Rectal smooth muscle tissue (tissue), 1 donor: ENCODE data around the gene MAN2C1.
"Not testable (repeated sequence)": the region's sequence is repeated elsewhere in the genome, so short reads cannot be mapped to it uniquely, and the experiment has no call there.

Experiments used
- H3K27ac ChIP-seq: one replicate; pipeline ENCODE4 v1.7.0; 2013; ENCODE audit warnings: low read depth, low read length, inconsistent platforms
- H3K27me3 ChIP-seq: one replicate; pipeline ENCODE4 v1.7.0; 2013; ENCODE audit warnings: low read length; ENCODE audit not compliant: control insufficient read depth, insufficient read depth
- H3K36me3 ChIP-seq: one replicate; pipeline ENCODE4 v1.7.0; 2013; ENCODE audit warnings: low read length; ENCODE audit not compliant: control insufficient read depth, insufficient read depth
- H3K4me1 ChIP-seq: one replicate; pipeline ENCODE4 v1.7.0; 2013; ENCODE audit warnings: low read length; ENCODE audit not compliant: control insufficient read depth, insufficient read depth
- H3K4me3 ChIP-seq: one replicate; pipeline ENCODE4 v1.7.0; 2013; ENCODE audit warnings: low read length
- H3K9ac ChIP-seq: one replicate; pipeline ENCODE4 v1.7.0; 2013; ENCODE audit warnings: low read length

Gene MAN2C1

GRCh38 chr15:75348562-75349350 is 19.7 kb downstream of the MAN2C1 start:
- no peaks in the 10 kb centered on the region for H3K36me3 ChIP-seq
- H3K4me3 ChIP-seq = peak overlapping the region; percentile 95
- peak overlapping the region; percentile 49 for H3K9ac ChIP-seq
- peaks cover 8% of the 10 kb centered on the region for H3K4me1 ChIP-seq
- H3K27me3 ChIP-seq = no peaks in the 10 kb centered on the region
- H3K27ac ChIP-seq = no peak overlapping the region

DNA sequence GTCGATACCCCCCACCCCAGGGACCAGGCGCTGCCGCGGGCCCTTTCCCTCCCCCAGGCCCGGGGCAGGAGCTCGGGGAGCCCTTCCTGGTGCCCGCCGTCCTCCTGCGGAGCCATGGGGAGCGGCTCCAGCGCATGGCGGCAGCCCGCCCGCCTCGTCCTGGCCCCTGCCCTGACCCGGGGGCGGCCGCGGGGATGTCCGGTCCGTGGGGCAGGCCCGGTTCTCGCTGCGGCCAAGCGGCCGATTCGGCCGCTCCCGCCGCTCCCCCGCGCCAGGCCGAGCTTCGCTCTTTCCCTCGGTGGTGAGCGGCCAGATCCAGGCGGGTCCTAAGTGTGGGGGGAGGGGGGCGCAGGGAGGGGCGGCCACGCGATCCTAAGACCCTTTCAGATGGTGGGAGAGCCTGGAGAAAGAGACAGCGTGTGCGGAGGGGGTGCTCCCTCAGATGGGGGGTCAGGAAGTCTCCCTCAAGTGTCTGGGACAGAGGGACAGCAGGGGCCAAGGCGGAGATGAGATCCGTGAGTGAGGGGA is 20.3 kb downstream of the MAN2C1 start:
- peak overlapping the region; percentile 59 for H3K9ac ChIP-seq
- peak overlapping the region; percentile 95 for H3K4me3 ChIP-seq
- H3K27me3 ChIP-seq = no peaks in the 10 kb centered on the region
- H3K27ac ChIP-seq = no peak overlapping the region
- no peaks in the 10 kb centered on the region for H3K36me3 ChIP-seq
- H3K4me1 ChIP-seq = peaks cover 8% of the 10 kb centered on the region

DNA sequence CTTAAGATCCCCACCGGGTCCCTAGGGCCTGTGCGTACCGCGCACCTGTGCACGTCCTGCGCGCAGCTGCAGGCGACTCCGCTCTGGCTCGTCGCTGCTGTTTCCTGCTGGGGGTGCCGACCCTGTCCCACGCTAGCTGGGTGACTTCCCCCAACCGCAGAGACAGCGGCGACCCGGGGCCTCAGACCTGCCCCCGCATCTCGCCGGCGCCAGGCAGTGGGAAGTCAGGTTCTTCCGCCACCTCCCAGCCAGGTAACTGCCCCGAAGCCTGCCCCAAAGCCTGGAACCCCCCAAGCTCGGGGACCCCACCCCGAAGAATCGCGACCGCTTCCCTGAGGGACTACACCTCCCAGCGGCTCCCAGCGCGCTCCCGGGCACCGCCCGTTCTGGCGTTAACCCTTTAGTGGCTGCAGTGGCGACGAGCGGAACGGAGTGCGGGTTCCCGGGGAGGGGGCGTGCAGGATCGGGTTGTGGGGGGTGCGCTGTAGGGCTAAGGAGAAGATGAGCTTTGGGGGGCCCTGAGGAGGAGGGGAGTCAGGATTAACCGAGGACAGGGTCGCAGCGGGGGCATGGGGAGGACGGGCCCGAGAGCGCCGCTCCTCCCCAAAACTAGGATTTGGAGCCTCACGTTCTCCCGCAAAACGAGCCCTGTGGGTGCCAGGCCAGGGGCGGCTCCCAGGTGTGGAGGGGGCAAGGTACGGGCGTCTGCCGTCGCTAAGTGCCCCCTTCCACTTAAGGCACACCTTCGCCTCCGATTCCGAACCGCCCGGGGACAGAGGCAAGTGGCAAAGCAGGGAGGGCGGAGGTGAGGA is 21.0 kb downstream of the MAN2C1 start:
- H3K4me3 ChIP-seq = peak overlapping the region; percentile 95
- peaks cover 8% of the 10 kb centered on the region for H3K4me1 ChIP-seq
- no peaks in the 10 kb centered on the region for H3K27me3 ChIP-seq
- H3K9ac ChIP-seq = peak overlapping the region; percentile 60
- H3K27ac ChIP-seq = no peak overlapping the region
- no peaks in the 10 kb centered on the region for H3K36me3 ChIP-seq

DNA sequence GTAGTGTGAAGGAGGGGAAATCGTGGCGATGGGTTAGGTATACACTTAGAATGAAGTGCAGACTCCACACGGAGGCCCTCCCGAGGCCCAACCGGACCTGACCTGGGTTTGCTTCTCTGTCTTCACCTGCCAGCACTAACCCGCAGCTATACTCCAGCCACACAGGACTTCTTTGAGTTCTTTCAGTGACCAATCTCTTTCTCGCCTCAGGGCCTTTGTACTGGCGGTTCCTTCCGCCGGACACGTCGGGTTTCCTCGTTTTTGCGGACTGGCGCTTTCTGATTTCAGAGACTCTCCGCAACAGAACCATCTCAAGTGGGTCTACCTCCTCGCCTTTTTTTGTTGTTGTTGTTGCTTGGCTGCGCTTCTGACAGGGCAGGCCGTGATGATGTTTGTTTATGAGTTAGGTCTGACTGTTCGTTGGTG is 21.6 kb downstream of the MAN2C1 start, which contains the start of gene NEIL1:
Gene NEIL1 (plus strand): TSS at position 244 of the 426 bp plus-strand sequence. CDS start 1,867 bp downstream, outside the sequence.
- H3K9ac ChIP-seq = peak within 1 kb of the TSS; percentile 60
- H3K27me3 ChIP-seq = no peaks in the 10 kb centered on the region
- peaks cover 8% of the 10 kb centered on the region for H3K4me1 ChIP-seq
- H3K27ac ChIP-seq = no peak within 1 kb of the TSS
- H3K36me3 ChIP-seq = no peaks in the 10 kb centered on the region
- peak within 1 kb of the TSS; percentile 95 for H3K4me3 ChIP-seq

DNA sequence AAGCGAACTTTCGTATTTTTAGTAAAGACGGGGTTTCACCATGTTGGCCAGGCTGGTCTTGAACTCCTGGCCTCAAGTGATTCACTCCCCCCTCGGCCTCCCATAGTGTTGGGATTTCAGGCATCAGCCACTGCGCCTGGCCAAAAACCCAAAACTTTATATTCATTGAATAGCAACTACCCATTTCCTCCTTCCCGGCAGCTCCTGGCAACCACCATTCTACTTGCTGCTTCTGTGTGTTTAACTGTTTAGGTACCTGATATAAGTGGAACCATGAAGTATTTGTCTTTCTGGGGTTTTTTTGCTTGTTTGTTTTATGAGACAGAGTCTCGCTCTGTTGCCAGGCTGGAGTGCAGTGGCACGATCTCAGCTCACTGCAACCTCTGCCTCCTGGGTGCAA is 24.5 kb downstream of the MAN2C1 start:
- H3K4me3 ChIP-seq, H3K9ac ChIP-seq, H3K4me1 ChIP-seq, H3K27me3 ChIP-seq, H3K36me3 ChIP-seq, H3K27ac ChIP-seq: not testable (repeated sequence)

DNA sequence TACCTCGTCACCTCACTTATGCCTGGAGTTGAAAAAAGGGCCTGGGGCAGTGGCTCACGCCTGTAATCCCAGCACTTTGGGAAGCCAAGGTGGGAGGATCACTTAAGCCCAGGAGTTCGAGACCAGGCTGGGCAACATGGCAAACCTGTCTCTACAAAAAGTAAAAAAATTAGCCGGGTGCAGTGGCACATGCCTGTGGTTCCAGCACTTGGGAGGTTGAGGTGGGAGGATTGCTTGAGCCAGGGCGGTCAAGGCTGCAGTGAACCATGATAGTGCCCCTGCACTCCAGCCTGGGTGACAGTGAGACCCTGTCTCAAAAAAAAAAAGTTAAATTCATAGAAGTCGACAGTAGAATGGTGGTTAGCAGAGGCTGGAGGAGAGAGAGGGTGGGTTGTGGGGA is 26.2 kb downstream of the MAN2C1 start:
- Histone ChIP-seq H3K27ac (no peak overlapping the region), H3K36me3 (peaks cover 4% of the 10 kb centered on the region), H3K4me1 (no peaks in the 10 kb centered on the region), H3K27me3 (no peaks in the 10 kb centered on the region), H3K4me3 (no peak overlapping the region), H3K9ac (no peak overlapping the region)

DNA sequence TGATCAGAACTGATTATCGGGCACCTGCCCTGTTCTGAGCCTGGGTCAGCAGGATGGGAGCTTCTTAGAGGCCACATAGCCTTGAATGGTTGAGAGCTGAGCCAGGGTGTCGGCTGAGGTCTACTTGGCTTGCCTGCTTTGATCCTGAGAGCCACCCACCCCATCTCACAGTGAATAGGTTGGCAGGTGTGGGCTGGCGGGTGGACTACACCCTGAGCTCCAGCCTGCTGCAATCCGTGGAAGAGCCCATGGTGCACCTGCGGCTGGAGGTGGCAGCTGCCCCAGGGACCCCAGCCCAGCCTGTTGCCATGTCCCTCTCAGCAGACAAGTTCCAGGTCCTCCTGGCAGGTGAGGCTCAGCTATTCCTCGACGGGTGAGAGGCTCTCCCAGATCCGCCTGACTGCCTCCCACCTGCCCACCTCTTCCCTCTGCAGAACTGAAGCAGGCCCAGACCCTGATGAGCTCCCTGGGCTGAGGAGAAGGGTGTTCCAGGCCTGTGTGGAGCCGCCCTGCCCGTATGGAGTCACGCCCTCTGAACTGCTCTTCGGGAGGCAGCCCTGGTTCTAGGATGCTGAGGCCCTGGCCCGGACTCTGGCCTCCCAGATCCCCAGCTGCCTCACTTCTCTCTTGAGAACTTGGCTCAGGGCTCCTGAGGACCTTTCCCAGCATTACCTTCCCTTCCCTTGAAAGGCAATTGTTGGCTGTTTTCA is 28.7 kb downstream of the MAN2C1 start:
- H3K27me3 ChIP-seq = no peaks in the 10 kb centered on the region
- peaks cover 4% of the 10 kb centered on the region for H3K36me3 ChIP-seq
- no peak overlapping the region for H3K9ac ChIP-seq
- no peak overlapping the region for H3K27ac ChIP-seq
- no peak overlapping the region for H3K4me3 ChIP-seq
- H3K4me1 ChIP-seq = peaks cover 8% of the 10 kb centered on the region

DNA sequence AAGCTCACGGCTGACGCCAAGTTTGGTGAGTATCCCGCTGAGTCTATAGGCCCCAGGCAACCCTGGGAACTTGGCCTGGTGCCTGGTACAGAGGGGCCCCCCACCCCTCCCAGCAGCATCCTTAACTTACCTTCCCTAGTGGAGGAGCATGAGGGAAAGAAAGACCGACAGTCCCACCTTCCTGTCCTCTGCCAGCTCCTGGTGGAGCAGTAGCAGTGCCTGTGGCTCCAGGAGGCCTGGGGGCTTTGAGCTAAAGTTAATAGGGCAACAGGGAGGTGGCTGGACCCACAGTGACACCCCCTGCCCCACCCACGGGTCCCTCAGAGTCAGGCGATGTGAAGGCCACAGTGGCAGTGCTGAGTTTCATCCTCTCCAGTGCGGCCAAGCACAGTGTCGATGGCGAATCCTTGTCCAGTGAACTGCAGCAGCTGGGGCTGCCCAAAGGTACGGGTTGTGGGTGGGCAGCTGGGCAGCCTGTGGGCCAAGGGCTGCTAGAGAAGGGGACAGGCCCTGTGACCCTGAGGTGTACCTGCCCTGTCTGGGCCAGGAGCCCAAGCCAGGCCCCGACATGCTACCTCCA is 29.7 kb downstream of the MAN2C1 start:
- Histone ChIP-seq H3K4me3 (no peak overlapping the region), H3K27me3 (no peaks in the 10 kb centered on the region), H3K36me3 (peaks cover 4% of the 10 kb centered on the region), H3K4me1 (peaks cover 8% of the 10 kb centered on the region), H3K9ac (no peak overlapping the region), H3K27ac (no peak overlapping the region)

DNA sequence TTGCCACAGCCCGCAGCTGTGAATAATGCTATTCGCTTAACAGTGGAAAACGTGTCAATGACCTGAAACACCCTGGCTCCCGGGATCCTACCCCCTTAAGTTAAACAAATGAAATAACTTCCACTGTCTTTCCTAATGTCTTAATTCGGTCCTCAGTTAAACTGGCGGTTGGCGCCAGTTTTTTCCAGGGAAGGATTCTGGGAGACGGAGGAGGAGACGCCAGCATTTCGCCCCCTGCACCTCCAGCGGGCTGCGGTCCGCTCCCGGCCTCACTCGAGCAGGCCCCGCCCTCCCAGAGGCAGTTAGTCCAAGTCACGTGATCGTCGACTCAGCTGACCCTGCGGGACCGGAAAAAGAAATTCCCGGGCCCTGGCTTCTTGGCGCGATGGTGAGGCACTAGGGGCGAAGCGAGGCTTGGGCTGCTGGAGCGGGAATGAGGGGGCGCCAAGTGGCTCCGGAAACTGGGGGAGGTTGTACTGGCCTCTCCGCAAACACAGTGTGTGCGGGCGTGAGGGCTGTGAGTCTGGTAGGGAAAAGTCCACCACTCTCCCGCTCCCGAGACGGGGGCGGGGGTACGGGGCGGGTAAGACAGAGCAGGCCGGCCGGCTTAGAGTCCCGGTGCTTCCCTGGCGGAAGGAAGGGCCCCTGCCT is 32.6 kb downstream of the MAN2C1 start, which contains the start of gene COMMD4:
Gene COMMD4 (plus strand): TSS at position 359 of the 651 bp plus-strand sequence. CDS start 27 bp downstream, at position 386.
- H3K4me3 ChIP-seq = peak within 1 kb of the TSS; percentile 84
- H3K36me3 ChIP-seq = peaks cover 4% of the 10 kb centered on the region
- peak within 1 kb of the TSS; percentile 43 for H3K9ac ChIP-seq
- H3K27me3 ChIP-seq = no peaks in the 10 kb centered on the region
- peak within 1 kb of the TSS; percentile 51 for H3K27ac ChIP-seq
- peaks cover 8% of the 10 kb centered on the region for H3K4me1 ChIP-seq

DNA sequence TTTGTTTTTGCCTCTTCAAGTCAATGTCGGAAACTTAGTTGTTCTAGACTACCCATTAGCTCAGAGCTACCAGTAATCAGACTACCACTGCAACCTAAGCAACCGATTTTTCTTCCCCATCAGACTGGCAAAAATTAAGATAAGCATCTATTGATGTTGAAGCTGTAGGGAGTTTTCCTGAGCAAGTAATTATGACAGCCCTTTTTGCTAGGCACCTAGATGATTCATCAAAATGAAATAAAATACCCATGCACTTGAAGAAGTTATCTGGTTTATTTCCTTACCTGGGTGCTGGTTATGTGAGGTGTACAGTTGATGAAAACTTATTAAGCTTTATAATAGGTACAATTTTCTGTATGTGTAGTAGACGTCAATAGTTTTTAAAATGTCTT is 33.1 kb downstream of the MAN2C1 start:
- peak overlapping the region; percentile 21 for H3K27ac ChIP-seq

DNA sequence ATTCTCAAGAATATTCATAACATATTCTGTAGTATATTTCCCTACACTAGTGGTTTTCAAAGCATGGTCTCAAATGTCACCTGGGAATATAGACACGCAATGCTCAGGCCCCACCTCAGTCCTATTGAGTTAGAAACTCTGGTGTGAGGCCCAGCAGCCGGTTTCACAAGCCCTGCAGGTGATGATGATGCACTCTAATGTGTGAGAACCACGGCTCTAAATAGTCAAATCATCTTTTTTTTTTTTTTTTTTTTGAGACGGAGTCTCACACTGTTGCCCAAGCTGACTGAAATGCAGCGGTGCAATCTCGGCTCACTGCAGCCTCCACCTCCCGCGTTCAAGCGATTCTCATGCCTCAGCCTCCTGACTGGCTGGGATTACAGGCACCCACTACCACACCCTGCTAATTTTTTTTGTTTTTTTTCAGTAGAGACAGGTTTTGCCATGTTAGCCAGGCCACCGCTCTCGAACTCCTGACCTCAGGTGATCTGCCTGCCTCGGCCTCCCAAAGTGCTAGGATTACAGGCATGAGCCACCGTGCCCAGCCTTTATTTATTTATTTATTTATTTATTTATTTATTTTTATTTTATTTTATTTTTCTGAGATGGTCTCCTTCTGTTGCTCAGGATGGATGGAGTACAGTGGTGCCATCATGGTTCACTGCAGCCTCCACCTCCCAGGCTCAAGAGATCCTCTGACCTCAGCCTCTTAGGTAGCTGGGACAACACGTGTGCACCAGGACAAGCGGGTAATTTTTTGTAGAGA is 34.6 kb downstream of the MAN2C1 start:
- not testable (repeated sequence) for H3K9ac ChIP-seq, H3K4me1 ChIP-seq, H3K27me3 ChIP-seq, H3K36me3 ChIP-seq, H3K4me3 ChIP-seq, H3K27ac ChIP-seq

More for the DNA sequence above, 33.1 kb downstream of the MAN2C1 start:
- peak overlapping the region; percentile 84 for H3K4me3 ChIP-seq
- H3K36me3 ChIP-seq = peaks cover 4% of the 10 kb centered on the region
- H3K9ac ChIP-seq = no peak overlapping the region
- peaks cover 8% of the 10 kb centered on the region for H3K4me1 ChIP-seq
- H3K27me3 ChIP-seq = no peaks in the 10 kb centered on the region
